Breast epithelium (tissue), 3 donors: ENCODE data around the gene INTS1.

Source experiments
- POLR2A ChIP-seq: fragments of 450-650 bp; IDR thresholded peaks from one replicate; pipeline ENCODE4 v1.6.1; 2016; ENCODE audit warnings: antibody characterized with exemption, mild to moderate bottlenecking, moderate library complexity
- TF ChIP-seq, protein P1 (sequence below), 3 donors: fragments of 450-650 bp; IDR thresholded peaks; one replicate each; pipeline ENCODE4 v1.5.1; 2016 to 2017; ENCODE audit warnings: antibody characterized with exemption in 3 of 3, mild to moderate bottlenecking in 3 of 3, moderate library complexity in 3 of 3

DNA sequence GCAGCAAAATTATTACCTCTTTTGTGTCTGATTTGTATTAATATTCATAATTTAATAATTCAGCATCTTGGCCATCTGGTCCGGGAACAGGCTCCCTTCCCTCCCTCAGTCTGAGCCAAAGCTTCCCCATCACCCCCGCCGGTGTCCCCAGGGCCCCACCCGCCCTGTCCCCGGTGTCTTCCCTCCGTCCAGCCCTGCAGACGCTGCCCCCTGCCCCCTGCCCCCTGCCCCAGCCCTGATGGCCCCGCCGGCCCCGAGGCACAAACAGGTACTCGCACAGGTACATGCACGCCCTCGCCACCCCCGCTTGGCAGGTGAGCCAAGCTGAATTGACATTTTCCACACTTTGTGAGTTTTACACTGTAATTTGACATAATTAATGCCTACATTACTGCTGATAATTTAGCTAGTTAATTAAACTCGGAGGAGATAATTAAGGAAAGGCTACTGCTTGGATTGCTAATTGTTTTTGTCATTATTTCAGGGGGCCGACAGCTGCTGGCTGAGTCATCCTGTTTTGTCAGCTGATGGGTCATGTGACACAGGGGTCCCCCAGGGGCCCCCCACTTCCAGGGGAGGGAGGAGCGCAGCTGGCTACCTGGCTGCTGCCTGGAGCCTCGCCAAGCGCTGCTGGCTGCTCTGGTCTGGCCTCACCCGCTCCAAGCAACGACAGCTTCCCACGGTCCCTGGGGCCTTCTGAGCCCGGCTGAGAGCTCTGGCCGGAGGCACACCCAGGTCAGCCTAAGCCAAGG lies 81.5 kb downstream of the INTS1 start:
- no peak for TF ChIP-seq POLR2A
- TF ChIP-seq, protein P1, sequence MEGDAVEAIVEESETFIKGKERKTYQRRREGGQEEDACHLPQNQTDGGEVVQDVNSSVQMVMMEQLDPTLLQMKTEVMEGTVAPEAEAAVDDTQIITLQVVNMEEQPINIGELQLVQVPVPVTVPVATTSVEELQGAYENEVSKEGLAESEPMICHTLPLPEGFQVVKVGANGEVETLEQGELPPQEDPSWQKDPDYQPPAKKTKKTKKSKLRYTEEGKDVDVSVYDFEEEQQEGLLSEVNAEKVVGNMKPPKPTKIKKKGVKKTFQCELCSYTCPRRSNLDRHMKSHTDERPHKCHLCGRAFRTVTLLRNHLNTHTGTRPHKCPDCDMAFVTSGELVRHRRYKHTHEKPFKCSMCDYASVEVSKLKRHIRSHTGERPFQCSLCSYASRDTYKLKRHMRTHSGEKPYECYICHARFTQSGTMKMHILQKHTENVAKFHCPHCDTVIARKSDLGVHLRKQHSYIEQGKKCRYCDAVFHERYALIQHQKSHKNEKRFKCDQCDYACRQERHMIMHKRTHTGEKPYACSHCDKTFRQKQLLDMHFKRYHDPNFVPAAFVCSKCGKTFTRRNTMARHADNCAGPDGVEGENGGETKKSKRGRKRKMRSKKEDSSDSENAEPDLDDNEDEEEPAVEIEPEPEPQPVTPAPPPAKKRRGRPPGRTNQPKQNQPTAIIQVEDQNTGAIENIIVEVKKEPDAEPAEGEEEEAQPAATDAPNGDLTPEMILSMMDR (IDR thresholded peaks at IDR 0.05), result no peak
